ENCODE measurements around the gene SULT1C2. TPM values are rescaled to one million over a fixed set of nuclear protein-coding genes. Genes with fewer than 3 reads are reported as not detected.
"Not testable (repeated sequence)": the region's sequence is repeated elsewhere in the genome, so short reads cannot be mapped to it uniquely, and the experiment has no call there.

The SULT1C2 gene
- total RNA-seq: 0.62 TPM

DNA sequence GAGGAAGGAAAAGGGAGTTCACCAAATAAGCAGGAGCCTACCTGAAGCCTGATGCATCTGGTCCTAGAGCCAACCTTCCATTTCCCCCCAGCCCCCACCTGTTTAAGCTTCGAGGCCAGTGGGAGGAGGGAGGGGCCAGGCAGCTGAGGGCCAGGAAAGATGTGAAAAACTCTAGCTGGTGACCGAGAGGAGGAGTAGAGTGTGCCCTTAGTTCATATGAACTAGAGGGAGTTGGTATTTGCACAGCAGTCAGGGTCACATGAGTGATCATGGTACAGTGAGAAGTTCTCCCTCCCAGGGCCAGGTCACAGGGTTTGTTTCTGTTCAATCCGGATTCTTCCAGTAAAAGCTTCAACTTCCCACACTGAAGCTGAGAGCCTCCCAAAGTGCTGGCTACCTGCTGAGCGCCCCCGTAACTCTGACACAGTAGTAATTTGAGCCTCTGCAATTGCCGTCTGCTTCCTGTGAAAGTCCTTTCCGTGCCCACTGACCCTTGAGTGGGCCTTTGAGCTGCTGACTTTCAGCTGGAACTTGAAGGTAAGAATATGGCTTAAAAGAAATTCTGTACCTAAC, at the start of gene SULT1C2:
TSS of gene SULT1C2 (plus strand) at position 362 of the 573 bp plus-strand sequence. CDS start 4,773 bp downstream, outside the sequence.
- DNase-seq: no peak

DNA sequence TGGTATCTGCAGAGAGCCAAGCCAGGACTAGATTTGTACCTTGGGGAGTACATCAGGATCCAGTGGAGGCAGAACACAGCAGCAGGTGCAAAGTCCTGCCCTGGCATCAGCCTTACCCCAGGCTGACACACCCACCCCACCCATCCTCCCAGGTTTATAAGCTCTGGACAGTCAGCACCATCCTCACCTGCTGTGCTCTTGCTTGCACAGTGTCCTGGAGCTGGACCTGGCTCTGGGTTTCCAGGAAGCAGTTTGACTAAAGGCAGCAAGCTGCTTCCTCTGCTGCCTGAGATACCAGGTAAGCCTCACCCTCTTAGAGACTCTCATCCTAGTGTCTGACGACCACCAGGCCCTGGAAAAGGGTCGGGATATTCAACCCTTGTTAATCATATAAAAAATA, 48.9 kb upstream of the SULT1C2 start, which contains the start of gene SULT1C3:
TSS of gene SULT1C3 (plus strand) at position 183 of the 400 bp plus-strand sequence. CDS start 7,227 bp downstream, outside the sequence.
- no peak for DNase-seq

DNA sequence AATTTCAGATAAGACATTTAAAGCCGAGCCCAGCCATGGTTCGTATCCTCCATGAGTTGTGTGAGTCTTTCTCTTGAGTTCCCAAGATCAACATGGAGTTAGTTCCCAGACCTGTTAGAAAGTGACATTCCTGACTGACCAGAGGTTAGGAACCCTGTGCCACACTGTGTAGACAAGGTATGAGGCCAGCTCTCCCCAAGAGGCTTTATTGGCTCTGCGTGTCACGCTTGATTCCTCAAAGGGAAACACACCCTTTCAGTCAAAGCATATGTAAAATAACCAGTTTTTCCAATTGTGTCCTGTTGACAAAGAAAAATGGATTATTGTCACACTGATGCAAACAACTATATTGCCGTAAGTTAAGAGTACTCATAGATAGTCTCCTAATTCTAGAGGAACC, 47.7 kb upstream of the SULT1C2 start:
- DNase-seq: no peak

DNA sequence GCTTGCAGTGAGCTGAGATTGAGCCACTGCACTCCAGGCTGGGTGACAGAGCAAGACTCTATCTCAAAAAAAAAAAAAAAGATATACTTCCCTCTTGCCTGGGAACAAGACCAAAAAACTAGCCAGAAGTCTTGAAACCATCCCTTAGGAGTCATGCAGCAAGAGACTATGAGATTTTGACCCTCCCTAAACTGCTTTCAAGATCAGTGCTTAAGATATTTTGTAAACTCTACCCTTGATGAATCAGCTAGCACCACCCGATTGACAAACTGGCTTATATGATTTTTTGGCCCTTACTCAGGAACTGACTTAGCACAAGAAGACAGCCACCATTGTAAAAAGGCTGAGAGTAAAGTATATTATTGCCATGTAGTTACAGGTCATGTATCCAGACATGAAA, 45.1 kb upstream of the SULT1C2 start:
- no peak for DNase-seq

DNA sequence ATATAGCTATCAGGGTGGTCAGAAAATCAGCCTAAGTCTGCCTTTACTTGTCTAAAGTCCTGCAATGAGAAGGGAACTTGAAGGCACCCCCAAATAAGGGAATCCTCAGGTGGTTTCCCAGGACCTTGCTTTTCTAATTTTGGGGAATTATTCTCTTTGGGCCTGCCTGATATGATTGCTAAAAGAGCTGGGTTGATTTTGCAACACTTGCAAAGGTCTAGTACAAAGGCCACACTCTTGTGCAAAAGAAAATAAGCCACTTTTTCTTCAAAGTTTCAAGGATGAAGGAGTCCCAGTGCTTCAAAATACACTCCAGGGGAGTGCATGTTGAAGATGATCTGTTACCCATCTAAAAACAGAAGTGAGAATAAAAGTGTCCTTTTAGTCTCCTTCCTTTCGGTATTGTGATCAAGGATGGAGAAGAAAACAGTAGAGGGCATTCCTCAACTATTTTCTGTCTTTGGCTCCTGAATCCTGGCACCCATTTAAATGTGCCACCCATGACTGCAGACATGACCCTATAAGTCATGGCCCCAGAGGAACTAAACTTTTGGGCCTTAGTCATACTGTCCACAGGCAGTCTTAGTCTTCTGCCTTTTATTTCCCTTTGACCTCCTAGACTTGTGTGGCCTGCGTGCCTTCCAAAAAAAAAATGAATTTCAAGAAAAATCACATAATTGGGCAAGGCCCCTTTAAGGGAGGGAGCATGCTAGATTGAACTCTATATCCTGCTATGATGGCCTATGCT, 43.9 kb upstream of the SULT1C2 start:
- no peak for DNase-seq

DNA sequence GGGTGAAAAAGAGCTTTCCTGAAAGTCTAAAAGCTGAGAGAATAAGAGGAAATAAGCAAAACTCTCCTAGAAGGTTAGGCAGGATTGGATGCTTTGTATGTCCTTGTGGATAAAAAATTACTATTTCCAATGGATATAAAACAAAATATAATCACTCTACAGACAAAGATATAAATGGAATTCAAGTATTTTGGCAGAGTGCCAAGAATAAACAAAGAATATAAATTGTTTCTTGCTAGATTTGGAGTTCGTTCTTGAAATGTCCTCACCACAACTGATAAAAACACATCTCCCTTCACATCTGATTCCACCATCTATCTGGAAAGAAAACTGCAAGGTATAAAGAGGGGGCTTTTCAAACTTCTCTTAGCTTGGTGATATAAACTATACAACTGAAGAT, 35.6 kb upstream of the SULT1C2 start:
- no peak for DNase-seq

DNA sequence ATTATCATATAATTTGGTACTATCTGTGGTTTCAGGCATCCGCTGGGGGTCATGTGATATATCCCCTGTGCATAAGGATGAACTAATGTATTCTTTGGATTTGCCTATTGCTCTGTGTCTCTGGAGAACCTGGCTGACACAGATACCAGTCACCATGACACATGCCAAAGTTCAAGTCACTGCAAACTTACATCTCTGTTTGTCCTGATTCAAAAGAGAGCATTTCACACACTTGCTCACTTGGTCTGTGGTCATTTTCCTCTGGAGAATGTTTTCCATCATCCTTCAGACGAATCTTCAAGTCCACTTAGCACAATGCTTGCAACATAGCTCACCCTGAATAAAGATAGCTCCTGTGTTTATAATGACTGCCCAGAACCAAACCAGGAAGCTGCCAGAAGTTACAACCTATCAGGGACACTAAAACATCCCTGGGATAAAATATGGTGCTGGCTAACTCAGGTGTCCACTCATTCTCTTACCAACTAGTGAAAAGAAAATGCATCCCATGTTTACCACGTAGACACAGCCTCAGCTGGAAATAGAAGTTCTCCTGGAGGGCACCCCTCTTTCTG, 30.9 kb upstream of the SULT1C2 start:
- no peak for DNase-seq

DNA sequence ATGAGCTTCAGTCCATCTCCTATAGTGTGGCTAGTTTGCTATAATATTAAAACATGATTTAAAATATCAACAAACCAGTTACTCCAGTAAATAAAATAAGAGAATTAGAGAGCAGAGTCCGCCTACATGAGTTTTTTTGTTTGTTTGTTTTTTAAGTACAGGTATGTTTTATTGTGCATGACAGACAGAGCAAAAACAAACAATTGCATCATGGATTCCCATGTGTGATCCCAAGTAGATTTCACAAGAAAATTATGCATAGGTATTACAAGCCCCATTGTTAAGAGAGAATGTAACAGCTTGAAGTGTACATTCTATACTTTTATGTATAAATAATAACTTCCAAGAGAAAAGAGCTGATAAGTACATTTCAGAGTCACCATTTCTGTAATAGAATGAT, 27.9 kb upstream of the SULT1C2 start:
- DNase-seq: no peak

DNA sequence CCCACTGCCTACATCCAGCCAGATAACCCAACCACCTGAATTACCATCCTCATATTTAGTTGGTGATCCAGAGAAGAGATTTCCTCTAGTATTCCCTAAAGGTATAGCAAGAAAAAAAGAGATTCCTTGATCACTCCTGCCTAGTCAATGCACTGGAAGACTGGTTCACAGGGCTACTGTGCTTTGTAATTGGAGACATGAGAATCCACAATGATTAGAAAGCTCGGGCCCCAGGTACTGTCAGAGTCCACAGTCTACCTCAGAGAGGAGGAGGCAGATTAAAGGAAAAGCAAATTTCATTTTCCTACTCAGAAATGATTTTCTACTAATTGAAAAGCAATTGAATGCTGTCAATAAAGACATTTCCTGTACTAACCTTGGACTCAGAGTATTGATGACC, 26.7 kb upstream of the SULT1C2 start:
- DNase-seq: no peak

DNA sequence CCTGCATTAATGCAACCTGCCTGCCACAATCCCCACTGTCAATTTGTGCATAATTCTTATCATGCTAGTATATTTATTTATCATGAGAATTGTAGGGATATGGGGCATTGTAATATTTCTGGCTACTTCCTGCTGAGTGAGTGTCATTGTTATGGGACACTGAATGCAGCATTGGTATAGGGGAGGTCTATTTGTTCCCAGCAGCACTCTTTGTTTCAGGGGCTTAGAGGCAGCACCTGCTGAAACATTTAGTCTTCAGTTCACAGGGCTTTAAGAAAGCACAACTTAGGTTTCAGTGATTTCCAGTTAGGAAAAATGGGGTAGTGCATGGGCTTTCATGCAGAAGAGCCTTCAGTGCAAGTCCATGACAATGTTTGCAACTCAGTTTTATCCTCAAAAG, 25.3 kb upstream of the SULT1C2 start:
- DNase-seq: no peak

DNA sequence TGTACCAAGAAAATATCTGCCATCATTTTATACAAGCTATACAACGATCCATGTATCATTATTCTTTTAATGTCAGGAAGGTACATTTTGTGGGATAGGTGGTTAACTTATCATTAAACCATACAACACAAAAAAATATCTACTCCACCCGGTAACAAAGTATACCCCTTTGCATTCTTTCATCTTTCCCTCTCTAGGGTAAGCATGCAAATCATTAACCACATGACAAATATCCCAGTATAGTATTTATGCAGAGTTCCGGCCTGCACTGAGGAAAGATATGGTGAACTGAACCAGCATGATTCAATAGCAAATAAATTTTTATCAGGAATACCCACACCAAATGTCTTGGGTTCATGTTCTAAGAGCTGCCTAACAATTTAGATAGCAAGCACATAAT, 22.5 kb upstream of the SULT1C2 start:
- no peak for DNase-seq

DNA sequence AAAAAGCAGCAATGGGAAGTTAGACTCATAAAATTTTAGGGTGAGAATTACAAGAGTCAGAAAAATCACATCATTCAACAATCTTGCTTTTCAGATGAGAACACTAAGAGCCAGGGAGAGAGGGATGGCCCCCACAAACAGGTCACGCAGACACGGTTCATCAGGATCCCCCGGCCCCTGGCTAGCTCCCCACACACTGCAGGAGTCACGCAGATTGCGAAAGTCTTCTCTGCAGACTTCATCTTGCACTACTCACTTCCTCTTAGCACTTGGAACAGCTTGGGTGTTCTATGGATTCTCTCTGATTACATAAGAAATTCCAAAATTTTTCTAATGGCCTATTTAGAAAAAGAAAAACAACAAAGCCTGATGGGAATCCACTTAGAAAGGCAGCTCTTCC, 21.6 kb upstream of the SULT1C2 start:
- DNase-seq: no peak

DNA sequence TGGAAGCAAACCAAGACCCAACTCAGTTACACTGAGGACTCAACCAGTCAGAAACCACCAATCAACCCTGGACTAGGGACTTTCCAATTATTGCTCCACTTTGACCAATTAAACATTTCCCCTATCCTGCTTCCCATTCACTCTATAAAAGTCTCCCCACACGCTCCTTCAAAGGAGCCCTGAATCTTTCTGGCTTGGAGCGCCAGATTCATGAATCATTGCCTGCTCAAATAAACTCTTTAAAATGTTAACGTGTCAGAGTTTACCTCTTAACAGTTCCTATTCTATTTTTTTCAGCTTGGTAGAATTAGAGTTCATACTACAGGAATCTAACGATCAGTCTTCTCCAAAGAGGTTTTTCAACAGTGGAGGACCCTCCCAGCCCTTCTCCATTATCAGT, 20.7 kb upstream of the SULT1C2 start:
- no peak for DNase-seq

DNA sequence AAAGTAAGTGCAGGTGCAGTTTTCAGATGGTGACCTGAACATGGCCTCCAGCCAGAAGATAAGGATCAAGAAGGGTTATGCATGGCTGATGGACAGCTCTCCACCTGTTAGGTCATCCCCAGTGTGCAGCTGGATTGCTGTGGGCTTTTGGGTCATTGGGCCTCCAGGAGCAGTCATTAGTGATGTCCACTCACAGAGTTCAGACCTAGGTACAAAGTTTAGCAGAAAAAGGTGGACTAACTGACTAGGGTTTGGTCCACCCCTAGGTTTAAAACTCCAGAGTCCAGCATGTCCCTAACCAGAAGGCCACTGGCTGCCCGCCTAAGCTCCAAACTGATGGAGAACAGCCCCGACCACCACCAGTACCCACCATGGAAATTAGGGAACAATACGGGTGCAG, 18.3 kb upstream of the SULT1C2 start:
- no peak for DNase-seq

DNA sequence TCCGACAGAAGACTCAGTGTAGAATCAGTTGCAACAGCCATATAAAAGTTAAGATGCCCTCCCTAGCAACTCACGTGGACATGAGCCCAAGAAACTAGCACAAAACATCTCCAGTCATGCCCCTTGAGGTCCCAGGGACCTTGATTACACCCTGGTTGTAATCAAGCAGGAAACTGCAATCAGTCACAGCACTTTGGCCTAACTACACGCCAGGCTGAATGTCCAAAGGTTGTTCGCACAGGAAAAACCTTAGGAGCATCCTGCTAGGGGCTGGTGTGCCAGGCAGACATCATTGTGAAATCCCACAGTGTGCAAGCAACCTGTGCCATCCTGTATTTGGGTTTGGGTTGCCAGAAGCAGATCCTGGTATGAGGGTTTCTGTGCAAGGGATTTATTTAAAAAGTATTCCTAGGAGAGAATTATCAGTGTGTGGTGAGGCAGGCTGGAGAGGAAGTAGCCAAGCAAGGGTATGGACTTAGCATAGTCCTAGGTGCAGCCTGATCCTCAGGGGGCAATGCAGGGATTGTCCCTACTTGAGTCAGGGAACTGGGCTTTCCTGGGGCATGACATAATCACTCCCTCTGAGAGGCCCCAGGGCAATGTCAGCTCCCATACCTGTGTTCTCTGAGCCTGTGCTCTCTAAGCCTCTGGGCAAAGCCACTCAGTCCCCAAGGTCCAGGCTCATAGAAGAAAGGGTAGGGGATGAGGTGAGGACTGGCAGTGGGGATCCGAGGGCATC, 17.8 kb upstream of the SULT1C2 start:
- DNase-seq: no peak

DNA sequence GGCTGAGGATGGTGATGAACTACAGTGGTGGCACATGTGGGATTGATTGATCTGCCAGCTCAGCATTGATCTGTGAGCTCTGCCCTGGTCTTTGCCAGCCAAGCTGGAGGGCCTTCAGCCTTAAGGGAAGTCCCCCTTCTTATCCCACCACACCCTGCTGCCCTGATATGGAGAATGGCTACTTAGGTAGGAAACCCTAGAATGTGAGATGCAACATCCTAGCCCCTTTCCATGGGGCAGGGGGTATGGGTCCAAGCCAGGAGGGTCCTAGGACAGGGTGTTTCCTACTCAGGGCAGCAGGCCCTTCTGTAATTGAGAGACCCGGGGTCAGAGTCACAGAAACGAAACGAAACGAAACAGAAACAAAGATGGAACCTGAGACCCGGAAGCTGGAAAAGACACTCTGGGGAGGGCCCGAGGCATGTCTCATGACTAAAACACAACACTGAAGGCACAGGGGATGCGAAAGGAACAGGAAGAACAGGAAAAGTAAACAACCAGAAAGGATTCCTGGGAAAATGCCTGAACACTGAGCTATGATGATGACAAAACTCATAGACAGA, 16.9 kb upstream of the SULT1C2 start:
- DNase-seq: no peak

DNA sequence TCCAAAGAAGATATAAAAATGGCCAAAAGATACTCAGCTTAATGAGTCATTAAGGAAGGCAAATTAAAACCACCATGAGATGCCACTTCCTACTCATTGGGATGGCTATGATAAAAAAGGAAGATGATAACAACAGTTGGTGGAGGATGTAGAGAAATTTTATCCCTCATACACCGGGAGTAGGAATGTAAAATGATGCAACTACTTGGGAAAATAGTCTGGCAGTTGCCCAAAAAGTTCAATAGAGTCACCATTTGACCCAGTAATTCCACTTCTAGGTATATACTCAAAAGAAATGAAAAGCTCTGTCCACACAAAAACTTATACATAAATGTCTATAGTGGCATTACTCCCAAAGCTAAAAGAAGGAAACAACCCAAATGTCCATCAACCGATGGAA, 10.1 kb upstream of the SULT1C2 start:
- DNase-seq: no peak

DNA sequence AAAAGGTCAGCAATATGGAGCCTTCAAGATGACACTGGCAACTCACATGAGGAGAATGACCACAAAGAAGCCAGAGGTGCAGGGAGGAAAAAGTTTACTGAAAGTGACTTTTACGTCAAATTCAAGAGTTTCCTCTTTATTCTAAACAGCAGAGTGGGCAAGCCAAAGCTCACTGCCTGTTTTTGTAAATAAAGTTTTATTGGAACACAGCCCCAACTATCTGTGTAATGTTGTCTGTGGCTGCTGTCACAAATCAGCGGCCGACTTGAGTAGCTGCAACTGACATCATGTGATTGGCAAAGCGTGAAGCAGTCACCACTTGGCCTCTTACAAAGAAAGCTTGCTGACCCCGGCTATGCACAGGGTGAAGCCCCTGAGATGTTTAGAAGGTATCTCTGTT, 9.2 kb upstream of the SULT1C2 start:
- DNase-seq: no peak

DNA sequence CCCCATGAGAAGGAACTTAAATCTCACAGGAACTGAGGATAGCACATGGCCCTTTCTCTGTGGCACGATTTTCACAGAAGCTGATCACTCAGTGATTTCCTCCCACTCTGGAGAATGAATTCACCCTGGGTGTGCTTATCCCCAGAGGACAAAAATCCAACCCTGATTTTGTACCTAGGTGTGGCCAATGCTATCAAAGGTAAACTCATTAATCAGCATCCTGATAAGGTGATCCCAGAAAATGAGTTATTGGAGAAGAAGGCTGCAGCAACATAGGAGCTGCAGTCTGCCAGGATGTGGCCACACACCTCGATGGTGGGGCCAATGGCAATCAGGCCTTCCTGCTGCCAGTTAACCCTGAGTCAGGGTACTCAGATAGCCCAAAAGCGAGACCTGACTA, 8.2 kb upstream of the SULT1C2 start:
- DNase-seq: no peak

DNA sequence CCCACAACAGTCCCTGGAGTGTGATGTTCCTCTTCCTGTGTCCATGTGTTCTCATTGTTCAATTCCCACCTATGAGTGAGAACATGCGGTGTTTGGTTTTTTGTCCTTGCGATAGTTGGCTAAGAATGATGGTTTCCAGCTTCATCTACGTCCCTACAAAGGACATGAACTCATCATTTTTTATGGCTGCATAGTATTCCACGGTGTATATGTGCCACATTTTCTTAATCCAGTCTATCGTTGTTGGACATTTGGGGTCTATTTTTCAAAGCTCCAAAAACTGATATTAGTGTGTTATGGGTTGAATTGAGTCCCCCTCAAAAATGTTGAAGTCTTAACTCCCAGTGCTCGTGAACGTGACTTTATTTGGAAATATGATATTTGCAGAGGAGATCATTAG, 4.1 kb upstream of the SULT1C2 start:
- not testable (repeated sequence) for DNase-seq

DNA sequence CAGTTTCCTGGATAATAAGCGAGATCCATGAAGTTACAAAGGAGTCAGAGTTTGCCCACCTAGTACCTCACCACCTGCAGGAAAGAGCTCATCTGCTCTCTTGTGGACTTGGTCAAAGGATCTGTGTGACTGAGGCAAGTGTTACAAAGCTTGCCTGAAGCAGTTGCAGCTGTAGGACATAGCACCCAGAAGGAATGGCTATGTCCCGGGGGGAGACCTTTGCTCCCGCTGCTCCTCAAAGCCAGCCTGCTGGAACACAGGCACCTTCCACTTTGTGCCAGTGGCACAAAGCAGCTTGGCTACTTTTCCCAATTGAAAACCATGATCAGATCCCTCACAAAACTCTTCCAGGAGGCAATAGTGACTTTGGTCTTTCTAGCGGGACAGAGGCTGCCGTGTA, 3.1 kb upstream of the SULT1C2 start:
- DNase-seq: no peak

DNA sequence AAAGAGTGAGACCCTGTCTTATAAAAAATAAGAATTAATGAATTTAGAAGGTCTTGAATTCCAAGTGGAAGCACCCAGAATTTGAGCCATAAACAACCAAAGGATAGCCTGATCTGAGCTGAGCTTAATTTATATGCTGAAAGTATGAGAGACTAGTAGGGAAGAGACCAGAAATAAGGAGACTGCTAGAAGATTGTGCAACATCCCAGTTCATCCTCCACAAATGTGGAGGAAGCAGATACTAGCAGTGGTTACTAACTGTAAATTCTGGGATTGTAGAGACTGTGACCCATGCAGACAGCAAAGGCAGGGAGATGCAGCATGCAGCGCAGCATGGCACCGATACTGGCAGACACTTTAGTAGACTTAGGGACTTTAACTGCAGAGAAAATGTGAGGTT, 1.5 kb upstream of the SULT1C2 start:
- no peak for DNase-seq

DNA sequence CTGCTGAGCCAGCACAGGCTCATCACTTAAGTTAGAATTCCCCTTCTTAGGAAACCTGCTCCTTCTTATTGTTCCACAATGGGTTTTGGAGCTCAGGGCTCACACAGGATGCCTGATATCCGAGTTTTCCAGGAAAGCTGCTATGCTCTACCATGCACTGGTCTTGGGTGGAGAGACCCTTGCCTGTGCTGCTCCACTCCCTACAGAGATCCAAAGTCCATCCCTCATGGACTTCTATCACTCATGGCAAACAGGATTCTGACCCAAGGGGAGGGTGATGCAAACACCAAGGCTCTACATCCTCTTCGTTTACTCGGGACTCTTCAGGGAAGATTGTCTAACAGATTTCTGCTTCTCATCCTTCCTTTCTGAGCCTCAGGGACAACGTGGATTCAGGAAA, 5.2 kb downstream of the SULT1C2 start:
- DNase-seq: no peak
